Measurements from ENCODE around the gene EPB41.

- no peak for TF ChIP-seq CTCF (IDR thresholded peaks at IDR 0.05)
- TF ChIP-seq POLR2AphosphoS5 (IDR thresholded peaks at IDR 0.05), result no peak
Measured at GRCh38 chr1:29077155-29077554, 162.8 kb downstream of the EPB41 start.
